GM19043 (cell line): Measurements from ENCODE around the gene UBA1.

ENCODE experiments used
- ATAC-seq: cut with Tn5 transposase; IDR thresholded peaks from one replicate; pipeline ENCODE4 v1.9.1; 2021; ENCODE audit warnings: low read depth; ENCODE audit not compliant: unreplicated experiment

UBA1 gene

GRCh38 chrX:47193475-47194193, at the start of gene UBA1:
UBA1 (plus strand) TSS chrX:47193829; CDS start chrX:47198803, 4,974 bp downstream.
- no peak for ATAC-seq

- ATAC-seq: no peak
Observed at GRCh38 chrX:47143894-47144625, 49.6 kb upstream of the UBA1 start.

- ATAC-seq: peak; percentile 91
Observed at GRCh38 chrX:47144626-47145394, 48.8 kb upstream of the UBA1 start, which contains the start of the genes NDUFB11 and RBM10. NDUFB11 (minus strand) TSS chrX:47144702; CDS start chrX:47144679, 23 bp downstream. RBM10 (plus strand) TSS chrX:47145221; CDS start chrX:47147482, 2,261 bp downstream.

GRCh38 chrX:47145395-47146120, 48.1 kb upstream of the UBA1 start:
- ATAC-seq: no peak

GRCh38 chrX:47146121-47146935, 47.3 kb upstream of the UBA1 start:
- no peak for ATAC-seq

DNA sequence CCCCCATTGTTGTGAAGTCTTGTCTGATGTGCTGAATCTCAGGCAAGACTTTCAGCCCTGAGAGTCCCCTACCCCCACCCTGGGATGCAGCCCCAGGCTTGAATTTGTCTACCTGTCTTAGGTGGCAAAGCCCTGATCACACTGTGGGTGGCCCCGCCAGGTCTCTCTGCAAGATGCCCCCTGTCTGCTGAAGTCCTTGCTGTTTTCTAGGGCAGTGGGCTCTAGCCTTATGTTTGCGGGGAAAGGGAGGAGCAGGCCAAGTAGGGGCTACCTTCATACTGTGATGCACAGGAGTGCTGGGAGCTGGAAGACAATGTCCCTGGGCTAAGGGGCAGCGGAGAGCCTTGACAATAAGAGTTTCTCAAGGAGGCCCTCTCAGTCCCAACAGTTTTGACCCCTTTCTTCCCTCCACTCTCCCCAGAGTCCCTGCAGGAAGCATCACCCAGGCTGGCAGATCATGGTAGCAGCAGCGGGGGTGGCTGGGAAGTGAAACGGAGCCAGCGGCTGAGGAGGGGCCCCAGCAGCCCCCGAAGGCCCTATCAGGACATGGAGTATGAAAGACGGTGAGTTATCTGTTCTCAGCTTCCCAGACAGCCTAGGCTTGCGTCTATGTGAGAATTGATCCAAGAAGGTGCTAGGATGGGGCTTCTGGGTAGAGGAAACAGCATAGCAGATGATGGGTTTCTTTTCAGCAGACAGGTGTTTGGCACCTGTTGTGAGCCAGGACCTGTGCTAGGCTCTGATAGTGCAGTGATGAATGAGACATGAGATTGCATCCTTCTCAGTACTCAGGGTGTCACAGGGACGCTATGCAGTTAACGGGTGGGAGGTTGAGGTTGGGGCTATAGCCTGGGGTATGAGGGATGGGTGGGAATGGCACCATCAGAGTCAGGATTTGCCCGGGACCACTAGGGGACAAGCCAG, 46.4 kb upstream of the UBA1 start:
- no peak for ATAC-seq

- no peak for ATAC-seq
Observed at GRCh38 chrX:47148946-47149345, 44.7 kb upstream of the UBA1 start.

- no peak for ATAC-seq
Observed at GRCh38 chrX:47151435-47151834, 42.2 kb upstream of the UBA1 start.

DNA sequence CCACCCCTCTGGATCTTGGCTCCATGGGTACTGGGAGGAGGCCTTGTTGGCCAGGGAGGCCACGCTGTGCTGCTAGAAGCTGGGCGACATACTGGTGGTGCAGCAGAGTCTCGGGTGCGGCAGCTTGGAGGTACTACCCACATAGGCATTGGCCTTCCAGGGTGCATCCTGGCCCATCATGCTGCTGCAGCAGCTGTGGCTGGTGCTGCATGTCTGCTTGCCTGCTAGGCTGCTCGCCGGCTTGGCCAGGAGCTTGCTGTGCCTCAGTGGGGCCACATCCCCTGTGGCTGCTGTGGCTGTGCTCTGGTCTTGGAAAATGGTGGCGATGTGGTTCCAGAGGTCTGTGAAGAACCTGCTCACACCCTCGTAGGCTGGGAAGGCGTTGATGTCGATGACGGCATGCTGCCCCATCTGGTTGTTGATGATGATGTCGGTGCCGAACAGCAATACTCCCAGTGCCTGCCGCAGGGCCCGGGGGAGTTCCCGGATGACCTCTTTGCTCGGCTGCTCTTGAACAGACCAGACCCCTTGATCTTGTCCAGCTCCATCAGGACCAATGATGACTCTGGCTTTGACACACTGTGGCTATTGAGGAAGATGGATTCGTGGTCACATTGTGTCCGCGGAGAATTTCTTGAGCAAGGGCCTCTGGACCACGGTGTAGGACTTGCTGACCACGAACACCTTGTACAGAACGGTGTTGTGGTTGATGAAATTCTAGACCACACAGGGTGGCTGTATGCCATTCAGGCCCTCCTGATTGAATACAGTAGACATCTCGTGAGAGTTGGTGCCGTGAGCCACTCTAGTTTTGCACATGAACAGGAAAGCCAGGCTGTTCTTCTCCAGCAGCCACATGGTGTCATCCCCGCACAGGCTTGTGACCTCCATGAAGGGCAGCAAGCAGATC, 36.8 kb upstream of the UBA1 start:
- no peak for ATAC-seq

GRCh38 chrX:47158131-47158530, 35.5 kb upstream of the UBA1 start:
- no peak for ATAC-seq

DNA sequence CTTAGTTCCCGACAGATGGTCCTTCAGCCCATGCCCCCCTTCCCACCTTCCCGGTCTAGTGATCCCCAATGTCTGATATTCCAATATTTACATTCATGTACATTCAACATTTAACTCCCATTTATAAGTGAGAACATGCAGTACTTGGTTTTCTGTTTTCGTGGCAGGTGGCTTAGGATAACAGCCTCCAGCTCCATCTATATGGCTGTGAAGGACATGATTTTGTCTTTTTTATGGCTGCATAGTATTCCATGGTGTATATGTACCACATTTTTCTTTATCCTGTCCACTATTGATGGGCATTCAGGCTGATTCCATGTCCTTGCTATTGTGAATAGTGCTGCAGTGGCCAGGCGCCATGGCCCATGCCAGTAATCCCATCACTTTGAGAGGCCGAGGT, 34.8 kb upstream of the UBA1 start:
- ATAC-seq: no peak

DNA sequence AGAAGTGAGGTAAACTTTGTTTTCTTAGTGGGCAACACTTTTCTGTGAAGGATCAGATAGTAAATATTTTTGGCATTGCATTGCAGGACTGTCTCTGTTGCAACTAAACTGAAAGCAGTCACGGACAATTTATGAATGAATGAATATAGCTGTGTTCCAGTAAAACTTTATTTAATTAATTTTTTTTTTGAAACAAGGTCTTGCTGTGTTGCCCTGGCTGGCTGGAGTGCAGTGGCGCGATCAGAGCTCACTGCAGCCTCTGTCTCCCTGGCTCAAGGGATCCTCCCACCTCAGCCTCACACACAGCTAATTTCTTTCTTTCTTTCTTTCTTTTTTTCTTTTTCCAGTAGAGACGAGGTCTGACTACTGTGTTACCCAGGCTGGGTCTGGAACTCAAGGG, 32.8 kb upstream of the UBA1 start:
- no peak for ATAC-seq

DNA sequence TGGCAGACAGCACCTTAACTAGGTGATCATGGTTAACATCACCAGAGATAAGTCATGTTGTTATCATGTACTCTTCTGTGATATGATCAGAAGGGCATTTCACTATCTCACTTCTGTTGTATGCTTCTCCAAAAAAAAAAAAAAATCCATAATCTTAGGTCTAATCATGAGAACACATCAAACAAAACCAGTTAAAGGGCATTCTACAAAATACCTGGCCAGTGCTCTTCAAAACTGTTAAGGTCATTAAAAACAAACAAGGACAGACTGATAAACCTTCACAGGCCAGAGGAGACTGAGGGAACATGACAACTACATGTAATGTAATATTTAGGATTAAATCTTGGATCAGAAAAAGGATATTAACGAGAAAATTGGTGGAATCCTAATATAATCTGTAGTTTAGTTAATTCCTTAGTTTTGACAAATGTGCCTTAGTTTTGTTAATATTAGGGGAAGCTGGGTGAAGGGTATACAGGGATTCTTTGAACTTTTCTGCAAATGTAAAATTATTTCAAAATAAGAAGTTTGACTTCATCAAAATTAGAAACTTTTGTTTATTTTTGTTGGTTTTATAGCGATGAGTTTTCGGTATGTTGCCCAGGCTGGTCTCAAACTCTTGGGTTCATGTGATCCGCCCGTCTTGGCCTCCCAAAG, 30.6 kb upstream of the UBA1 start:
- ATAC-seq: no peak

- ATAC-seq: no peak
Observed at GRCh38 chrX:47164420-47164819, 29.2 kb upstream of the UBA1 start.

GRCh38 chrX:47166126-47166525, 27.5 kb upstream of the UBA1 start:
- no peak for ATAC-seq

GRCh38 chrX:47168495-47169073, 25.0 kb upstream of the UBA1 start:
- no peak for ATAC-seq

DNA sequence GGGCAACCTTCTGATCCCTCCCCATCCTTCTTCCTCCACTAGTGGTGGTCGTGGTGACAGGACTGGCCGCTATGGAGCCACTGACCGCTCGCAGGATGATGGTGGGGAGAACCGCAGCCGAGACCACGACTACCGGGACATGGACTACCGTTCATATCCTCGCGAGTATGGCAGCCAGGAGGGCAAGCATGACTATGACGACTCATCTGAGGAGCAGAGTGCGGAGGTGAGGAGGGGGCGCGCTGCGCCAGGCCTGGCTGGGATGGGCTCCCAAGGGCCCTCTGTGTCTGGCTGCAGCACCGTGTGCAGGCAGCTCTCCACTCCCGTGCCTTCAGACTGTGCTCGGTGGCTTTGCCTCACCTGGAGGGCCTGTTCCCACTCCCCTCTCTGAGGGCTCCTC, 24.4 kb upstream of the UBA1 start:
- no peak for ATAC-seq
